ENCODE data around the gene PHLDA2. TPM values are rescaled to one million over a fixed set of nuclear protein-coding genes. Genes with fewer than 3 reads are reported as not detected.

The PHLDA2 gene
- total and polyA plus RNA-seq, 2 donors (not counting 1 experiment from before 2014, with no cell fraction given): 1.4 TPM; not detected in 1

- Mint-ChIP-seq H3K4me1 (peaks cover 12% of the 10 kb centered on the region), H3K27me3 (peaks cover 23% of the 10 kb centered on the region), H3K4me3 (no peak overlapping the region), H3K9me3 (ENCODE audit: insufficient read depth) (no peaks in the 10 kb centered on the region), H3K27ac (no peak overlapping the region)
- intact Hi-C loops (cut with micrococcal nuclease): no loop called here
- no peak for TF ChIP-seq CTCF (IDR thresholded peaks at IDR 0.05)
- no peak for TF ChIP-seq EZH2 (IDR thresholded peaks at IDR 0.05; ENCODE audit: borderline replicate concordance, insufficient read depth, low read depth, low read length, poor library complexity, severe bottlenecking)
- 92% methylated on average over 30 of the region's 30 CpGs for WGBS (ENCODE audit: insufficient coverage)
- Histone ChIP-seq H3K27me3 (replicated peaks in 1 of 4; ENCODE audit: control extremely low read depth in 1 of 4, control insufficient read depth in 3 of 4, insufficient read depth in 4 of 4, low read length in 3 of 4) (peaks cover 0 to 34% (median 10%) of the 10 kb centered on the region in 4 experiments), H3K9ac (ENCODE audit: low read length) (no peak overlapping the region), H3K79me2 (ENCODE audit: control insufficient read depth, insufficient read depth, low read length) (no peaks in the 10 kb centered on the region), H3K4me1 (ENCODE audit: control insufficient read depth in 2 of 2, insufficient read depth in 2 of 2, low read length in 2 of 2) (peaks cover 17 to 20% of the 10 kb centered on the region in 2 donors), H3K4me2 (replicated peaks; ENCODE audit: low read depth, low read length, poor library complexity, severe bottlenecking) (no peak overlapping the region), H3K9me3 (ENCODE audit: control extremely low read depth in 1 of 3, control insufficient read depth in 2 of 3, insufficient read depth in 1 of 3, low read length in 2 of 3) (peaks cover 0 to 4% (median 0%) of the 10 kb centered on the region in 3 donors), H2AFZ (ENCODE audit: insufficient read depth, low read depth, low read length, poor library complexity, severe bottlenecking) (no peak overlapping the region), H4K20me1 (ENCODE audit: control insufficient read depth, insufficient read depth, low read length, poor library complexity, severe bottlenecking) (peaks cover 5% of the 10 kb centered on the region), H3K36me3 (replicated peaks in 1 of 2; ENCODE audit: control extremely low read depth in 1 of 2, control insufficient read depth in 1 of 2, extremely low read depth in 1 of 2, insufficient read depth in 2 of 2, low read length in 1 of 2) (no peaks in the 10 kb centered on the region), H3K27ac (ENCODE audit: low read length in 2 of 2) (no peak overlapping the region), H3K4me3 (ENCODE audit: control extremely low read depth in 1 of 5, extremely low read depth in 1 of 5, insufficient read depth in 1 of 5, low read depth in 2 of 5, low read length in 4 of 5) (no peak overlapping the region)
- DNase-seq (no peak), ATAC-seq (ENCODE audit: low read depth) (no peak)
- POLR2A ChIA-PET: no interaction called here
- CTCF ChIA-PET: no interaction called here
Observed at GRCh38 chr11:2924821-2925675, 4.2 kb downstream of the PHLDA2 start.

- H3K4me2 ChIP-seq (replicated peaks; ENCODE audit: low read depth, low read length, poor library complexity, severe bottlenecking): no peak overlapping the region
- peaks cover 9% of the 10 kb centered on the region for H3K4me1 Mint-ChIP-seq
- CTCF ChIA-PET: no interaction called here
Observed at GRCh38 chr11:2924381-2924780, 4.8 kb downstream of the PHLDA2 start.

More at GRCh38 chr11:2924381-2924780, 4.8 kb downstream of the PHLDA2 start:
- Histone ChIP-seq H4K20me1 (ENCODE audit: control insufficient read depth, insufficient read depth, low read length, poor library complexity, severe bottlenecking) (no peaks in the 10 kb centered on the region), H2AFZ (ENCODE audit: insufficient read depth, low read depth, low read length, poor library complexity, severe bottlenecking) (no peak overlapping the region), H3K27me3 (replicated peaks in 1 of 4; ENCODE audit: control extremely low read depth in 1 of 4, control insufficient read depth in 3 of 4, insufficient read depth in 4 of 4, low read length in 3 of 4) (peaks cover 0 to 29% (median 6%) of the 10 kb centered on the region in 4 experiments), H3K36me3 (replicated peaks in 1 of 2; ENCODE audit: control extremely low read depth in 1 of 2, control insufficient read depth in 1 of 2, extremely low read depth in 1 of 2, insufficient read depth in 2 of 2, low read length in 1 of 2) (no peaks in the 10 kb centered on the region), H3K27ac (ENCODE audit: low read length in 2 of 2) (no peak overlapping the region), H3K4me3 (ENCODE audit: control extremely low read depth in 1 of 5, extremely low read depth in 1 of 5, insufficient read depth in 1 of 5, low read depth in 2 of 5, low read length in 4 of 5) (no peak overlapping the region), H3K9me3 (ENCODE audit: control extremely low read depth in 1 of 3, control insufficient read depth in 2 of 3, insufficient read depth in 1 of 3, low read length in 2 of 3) (no peaks in the 10 kb centered on the region), H3K9ac (ENCODE audit: low read length) (no peak overlapping the region), H3K4me1 (ENCODE audit: control insufficient read depth in 2 of 2, insufficient read depth in 2 of 2, low read length in 2 of 2) (peaks cover 12 to 14% of the 10 kb centered on the region in 2 donors), H3K79me2 (ENCODE audit: control insufficient read depth, insufficient read depth, low read length) (no peaks in the 10 kb centered on the region)
- 87% methylated on average over 8 of the region's 10 CpGs for WGBS (ENCODE audit: insufficient coverage)
- ATAC-seq (ENCODE audit: low read depth) (no peak), DNase-seq (no peak)
- POLR2A ChIA-PET: no interaction called here
- peaks cover 20% of the 10 kb centered on the region for H3K27me3 Mint-ChIP-seq
- TF ChIP-seq CTCF (IDR thresholded peaks at IDR 0.05) (no peak), EZH2 (IDR thresholded peaks at IDR 0.05; ENCODE audit: borderline replicate concordance, insufficient read depth, low read depth, low read length, poor library complexity, severe bottlenecking) (no peak)
- H3K27ac Mint-ChIP-seq: no peak overlapping the region
- H3K4me3 Mint-ChIP-seq: no peak overlapping the region
- H3K9me3 Mint-ChIP-seq (ENCODE audit: insufficient read depth): no peaks in the 10 kb centered on the region
- intact Hi-C loops (cut with micrococcal nuclease): no loop called here

All from B cell (primary cell).